ENCODE measurements around the gene GNG7. TPM values are rescaled to one million over a fixed set of nuclear protein-coding genes. Genes with fewer than 3 reads are reported as not detected.

The GNG7 gene
- total and polyA plus RNA-seq, 2 donors (not counting 3 experiments of a cell fraction or from before 2014, with no cell fraction given), result 0.29 to 0.84 TPM

GRCh38 chr19:2483484-2484151, 218.9 kb downstream of the GNG7 start:
- H2AFZ ChIP-seq (ENCODE audit: low read depth, low read length), result no peak overlapping the region
- CTCF ChIA-PET, result no interaction called here
- POLR2A ChIA-PET, result interaction anchor here (1.0 kb wide), 1 partner anchor 8 kb away, joined by 7 read pairs; the partner anchor contains the start of gene GADD45B
- H3K9ac ChIP-seq (replicated peaks; ENCODE audit: extremely low read depth, insufficient read depth, low read length), result no peak overlapping the region
- H3K9me1 ChIP-seq (replicated peaks; ENCODE audit: control insufficient read depth, extremely low read depth, insufficient read depth, low read length), result no peaks in the 10 kb centered on the region
- no peaks in the 10 kb centered on the region for H3K27me3 ChIP-seq (ENCODE audit: control insufficient read depth in 2 of 2, insufficient read depth in 2 of 2, low read length in 2 of 2)
- H3K4me2 ChIP-seq (ENCODE audit: insufficient read depth, low read length), result no peak overlapping the region
- TF ChIP-seq JUN (IDR thresholded peaks at IDR 0.05; ENCODE audit: borderline replicate concordance, insufficient read depth, insufficient read length, low read depth), result no peak
- no peak for TF ChIP-seq FOS (IDR thresholded peaks at IDR 0.05; ENCODE audit: borderline replicate concordance, insufficient read depth, low read length)
- TF ChIP-seq GATA2 (IDR thresholded peaks at IDR 0.05; ENCODE audit: insufficient read depth, insufficient read length, low read depth, low read length), result no peak
- no peak for TF ChIP-seq CTCF (IDR thresholded peaks at IDR 0.05; ENCODE audit: extremely low read depth in 1 of 2, insufficient read depth in 1 of 2, low read depth in 1 of 2, low read length in 2 of 2)
- BruUV-seq (replicated peaks), result no TSS peak
- no peaks in the 10 kb centered on the region for H4K20me1 ChIP-seq (replicated peaks; ENCODE audit: control insufficient read depth, extremely low read depth, insufficient read depth, low read length)
- intact Hi-C loops (cut with micrococcal nuclease), result no loop called here
- no peak overlapping the region for H3K4me3 ChIP-seq (replicated peaks in 1 of 3; ENCODE audit: insufficient read depth in 1 of 3, low read depth in 1 of 3, low read length in 3 of 3)
- H3K9me3 ChIP-seq (replicated peaks; ENCODE audit: control insufficient read depth, insufficient read depth, low read length), result no peaks in the 10 kb centered on the region
- no peak overlapping the region for H3K27ac ChIP-seq (ENCODE audit: insufficient read depth, low read depth, low read length)
- H3K79me2 ChIP-seq (ENCODE audit: control insufficient read depth, insufficient read depth, low read length), result peaks cover under 1% of the 10 kb centered on the region
- FAIRE-seq, result no peak
- peaks cover 5% of the 10 kb centered on the region for H3K4me1 ChIP-seq (ENCODE audit: control insufficient read depth, extremely low read depth, insufficient read depth, low read length)
- DNase-seq (ENCODE audit: low read depth, low spot score), result no peak
- dilution Hi-C loops (cut with MboI; ENCODE audit: extremely low pct_ligation_motif_present, low sequenced_read_pairs), result no loop called here
- no peaks in the 10 kb centered on the region for H3K36me3 ChIP-seq (ENCODE audit: control insufficient read depth in 2 of 2, extremely low read depth in 1 of 2, insufficient read depth in 2 of 2, low read length in 2 of 2)

- H3K36me3 ChIP-seq (ENCODE audit: control insufficient read depth in 2 of 2, extremely low read depth in 1 of 2, insufficient read depth in 2 of 2, low read length in 2 of 2), result no peaks in the 10 kb centered on the region
- no peaks in the 10 kb centered on the region for H3K27me3 ChIP-seq (ENCODE audit: control insufficient read depth in 2 of 2, insufficient read depth in 2 of 2, low read length in 2 of 2)
- H4K20me1 ChIP-seq (replicated peaks; ENCODE audit: control insufficient read depth, extremely low read depth, insufficient read depth, low read length), result no peaks in the 10 kb centered on the region
- BruUV-seq (replicated peaks), result no TSS peak
- H3K79me2 ChIP-seq (ENCODE audit: control insufficient read depth, insufficient read depth, low read length), result peaks cover 6% of the 10 kb centered on the region
- no peak overlapping the region for H2AFZ ChIP-seq (ENCODE audit: low read depth, low read length)
- no peak overlapping the region for H3K27ac ChIP-seq (ENCODE audit: insufficient read depth, low read depth, low read length)
- CTCF ChIA-PET, result no interaction called here
- no peak for TF ChIP-seq JUN (IDR thresholded peaks at IDR 0.05; ENCODE audit: borderline replicate concordance, insufficient read depth, insufficient read length, low read depth)
- TF ChIP-seq MAX (IDR thresholded peaks at IDR 0.05; ENCODE audit: insufficient read depth, insufficient read length), result no peak
- TF ChIP-seq EZH2 (IDR thresholded peaks at IDR 0.05; ENCODE audit: borderline replicate concordance, low read depth, low read length, severe bottlenecking), result no peak
- no peak for TF ChIP-seq FOS (IDR thresholded peaks at IDR 0.05; ENCODE audit: borderline replicate concordance, insufficient read depth, low read length)
- no peak for TF ChIP-seq POLR2A (IDR thresholded peaks at IDR 0.05; ENCODE audit: low read depth, low read length)
- no peak for TF ChIP-seq POLR2AphosphoS5 (IDR thresholded peaks at IDR 0.05; ENCODE audit: insufficient read depth, low read depth, low read length)
- no peak for TF ChIP-seq CTCF (IDR thresholded peaks at IDR 0.05; ENCODE audit: extremely low read depth in 1 of 2, insufficient read depth in 1 of 2, low read depth in 1 of 2, low read length in 2 of 2)
- no peak for TF ChIP-seq GATA2 (IDR thresholded peaks at IDR 0.05; ENCODE audit: insufficient read depth, insufficient read length, low read depth, low read length)
- TF ChIP-seq MYC (IDR thresholded peaks at IDR 0.05; ENCODE audit: low read depth, low read length), result no peak
- POLR2A ChIA-PET, result no interaction called here
- FAIRE-seq (no peak), DNase-seq (ENCODE audit: low read depth, low spot score) (no peak)
- H3K4me2 ChIP-seq (ENCODE audit: insufficient read depth, low read length), result no peak overlapping the region
- dilution Hi-C loops (cut with MboI; ENCODE audit: extremely low pct_ligation_motif_present, low sequenced_read_pairs), result no loop called here
- H3K4me1 ChIP-seq (ENCODE audit: control insufficient read depth, extremely low read depth, insufficient read depth, low read length), result peaks cover 5% of the 10 kb centered on the region
- no peaks in the 10 kb centered on the region for H3K9me1 ChIP-seq (replicated peaks; ENCODE audit: control insufficient read depth, extremely low read depth, insufficient read depth, low read length)
- no peak overlapping the region for H3K4me3 ChIP-seq (replicated peaks in 1 of 3; ENCODE audit: insufficient read depth in 1 of 3, low read depth in 1 of 3, low read length in 3 of 3)
- intact Hi-C loops (cut with micrococcal nuclease), result no loop called here
- no peak overlapping the region for H3K9ac ChIP-seq (replicated peaks; ENCODE audit: extremely low read depth, insufficient read depth, low read length)
- no peaks in the 10 kb centered on the region for H3K9me3 ChIP-seq (replicated peaks; ENCODE audit: control insufficient read depth, insufficient read depth, low read length)
Measured at GRCh38 chr19:2483084-2483483, 219.4 kb downstream of the GNG7 start.

Measured in endothelial cell of umbilical vein (primary cell).